ELR (cell line): Measurements from ENCODE around the gene WDR74.
"Not testable (repeated sequence)": the region's sequence is repeated elsewhere in the genome, so short reads cannot be mapped to it uniquely, and the experiment has no call there.

Experiments used
- DNase-seq: peaks from one replicate; pipeline ENCODE4 v3.0.0-alpha.2; 2015; ENCODE audit warnings: low read depth

WDR74 gene

GRCh38 chr11:62839050-62839945 lies at the start of gene WDR74:
TSS of gene WDR74 (minus strand) at chr11:62839590. CDS start at chr11:62839570, 20 bp downstream.
- peak; percentile 96 for DNase-seq

- no peak for DNase-seq
These were observed 49.7 kb upstream of the WDR74 start for GRCh38 chr11:62889126-62889483.

- DNase-seq = no peak
These were observed 49.0 kb upstream of the WDR74 start for GRCh38 chr11:62888406-62888805.

- no peak for DNase-seq
These were observed 45.9 kb upstream of the WDR74 start for GRCh38 chr11:62885137-62885750.

- DNase-seq = peak; percentile 41
These were observed 44.3 kb upstream of the WDR74 start for GRCh38 chr11:62883673-62884072.

- no peak for DNase-seq
These were observed 43.6 kb upstream of the WDR74 start for GRCh38 chr11:62882788-62883501.

- DNase-seq = no peak
These were observed 43.0 kb upstream of the WDR74 start for GRCh38 chr11:62882431-62882749.

- DNase-seq = peak; percentile 99
These were observed 42.4 kb upstream of the WDR74 start for GRCh38 chr11:62881579-62882430.

GRCh38 chr11:62880803-62881578 lies 41.6 kb upstream of the WDR74 start, which contains the start of gene SLC3A2:
TSS of gene SLC3A2 (plus strand) at chr11:62880896. CDS start at chr11:62881024, 128 bp downstream.
- DNase-seq = peak; percentile 90

- peak; percentile 89 for DNase-seq
These were observed 40.9 kb upstream of the WDR74 start for GRCh38 chr11:62880231-62880802.

GRCh38 chr11:62879235-62879978 lies 40.0 kb upstream of the WDR74 start:
- peak; percentile 34 for DNase-seq

GRCh38 chr11:62876712-62877111 lies 37.3 kb upstream of the WDR74 start:
- no peak for DNase-seq

GRCh38 chr11:62875698-62876478 lies 36.5 kb upstream of the WDR74 start:
- DNase-seq = no peak

- no peak for DNase-seq
These were observed 35.5 kb upstream of the WDR74 start for GRCh38 chr11:62874851-62875250.

- DNase-seq = no peak
These were observed 26.2 kb upstream of the WDR74 start for GRCh38 chr11:62865635-62866034.

- DNase-seq = no peak
These were observed 24.4 kb upstream of the WDR74 start for GRCh38 chr11:62863687-62864335.

GRCh38 chr11:62861564-62862192 lies 22.3 kb upstream of the WDR74 start:
- DNase-seq = not testable (repeated sequence)
